CD14-positive monocyte (primary cell): ENCODE measurements around the gene ALDH1A3. TPM values are rescaled to one million over a fixed set of nuclear protein-coding genes. Genes with fewer than 3 reads are reported as not detected.

Experiments used
- DNase-seq, 3 donors: peaks; one replicate each; pipeline ENCODE4 v3.0.0-alpha.2; 2011 to 2022
- H2AFZ ChIP-seq: 2 replicates; pipeline ENCODE4 v1.6.0; 2012; ENCODE audit warnings: mild to moderate bottlenecking, low read depth, low read length, inconsistent platforms; ENCODE audit not compliant: insufficient read depth, poor library complexity, severe bottlenecking
- H3K27ac ChIP-seq, 2 donors: 1 replicate in 1 of 2; 2 replicates in 1 of 2; pipeline ENCODE4 v1.5.1; 2012 to 2013; ENCODE audit warnings: low read length in 2 of 2, control low read depth in 1 of 2, inconsistent platforms in 1 of 2, low read depth in 1 of 2, mild to moderate bottlenecking in 1 of 2
- H3K27me3 ChIP-seq, 2 donors: one replicate each; pipeline versions ENCODE4 v1.6.0 to v1.6.1; 2011 to 2013; ENCODE audit warnings: low read length in 2 of 2; ENCODE audit not compliant: control insufficient read depth in 2 of 2, insufficient read depth in 2 of 2
- H3K36me3 ChIP-seq, 2 donors: replicated peaks in 1 of 2; 1 replicate in 1 of 2; 2 replicates in 1 of 2; pipeline versions ENCODE4 v1.5.1 to v1.6.1; 2012 to 2013; ENCODE audit warnings: low read length in 2 of 2, control low read depth in 1 of 2, inconsistent platforms in 1 of 2, mild to moderate bottlenecking in 1 of 2; ENCODE audit not compliant: insufficient read depth in 2 of 2, control insufficient read depth in 1 of 2
- H3K4me1 ChIP-seq, 2 donors: 1 replicate in 1 of 2; 2 replicates in 1 of 2; pipeline versions ENCODE4 v1.5.1 to v1.6.1; 2012 to 2013; ENCODE audit warnings: low read length in 2 of 2, control low read depth in 1 of 2, inconsistent platforms in 1 of 2, mild to moderate bottlenecking in 1 of 2, moderate library complexity in 1 of 2; ENCODE audit not compliant: insufficient read depth in 2 of 2, control insufficient read depth in 1 of 2
- H3K4me2 ChIP-seq: replicated peaks from 2 replicates; pipeline ENCODE3; 2012; ENCODE audit warnings: low read length, moderate library complexity, mild to moderate bottlenecking; ENCODE audit not compliant: poor library complexity, severe bottlenecking; ENCODE audit errors: extremely low read depth
- H3K4me3 ChIP-seq, 3 experiments: fragments of 200-600 bp in 1 of 3; sonication (generic) in 1 of 3; replicated peaks in 1 of 3; 1 replicate in 2 of 3; 2 replicates in 1 of 3; pipeline ENCODE4 v1.5.1; 2011 to 2013; ENCODE audit warnings: low read length in 3 of 3, mild to moderate bottlenecking in 3 of 3, control low read depth in 2 of 3, low read depth in 2 of 3, inconsistent platforms in 1 of 3, moderate library complexity in 1 of 3
- H3K79me2 ChIP-seq: 2 replicates; pipeline ENCODE4 v1.6.0; 2012; ENCODE audit warnings: mild to moderate bottlenecking, control low read depth, inconsistent platforms, low read length, moderate library complexity; ENCODE audit not compliant: insufficient read depth
- H3K9ac ChIP-seq: 2 replicates; pipeline ENCODE4 v1.6.0; 2017; ENCODE audit warnings: low read length, mild to moderate bottlenecking; ENCODE audit not compliant: insufficient read depth, poor library complexity, severe bottlenecking
- H3K9me3 ChIP-seq, 2 donors: replicated peaks in 1 of 2; 1 replicate in 1 of 2; 2 replicates in 1 of 2; pipeline versions ENCODE4 v1.5.1 to v1.6.1; 2012 to 2013; ENCODE audit warnings: low read length in 2 of 2, control low read depth in 1 of 2; ENCODE audit not compliant: control insufficient read depth in 1 of 2, insufficient read depth in 1 of 2
- H4K20me1 ChIP-seq: 2 replicates; pipeline ENCODE4 v1.6.0; 2012; ENCODE audit warnings: mild to moderate bottlenecking, low read length, control low read depth, moderate library complexity; ENCODE audit not compliant: insufficient read depth
- H3K27ac Mint-ChIP-seq, 7 donors: one replicate each; pipeline ENCODE4 v1.8.0; 2020; ENCODE audit warnings: mild to moderate bottlenecking in 7 of 7, mixed read lengths in 7 of 7, moderate library complexity in 6 of 7, inconsistent platforms in 2 of 7
- H3K27me3 Mint-ChIP-seq, 3 donors: one replicate each; pipeline ENCODE4 v1.8.0; 2021 to 2022; ENCODE audit warnings: low read depth in 3 of 3, mild to moderate bottlenecking in 3 of 3, mixed read lengths in 3 of 3, moderate library complexity in 3 of 3, inconsistent platforms in 1 of 3
- H3K36me3 Mint-ChIP-seq, 2 donors: one replicate each; pipeline ENCODE4 v1.8.0; 2020; ENCODE audit warnings: mixed read lengths in 2 of 2, inconsistent platforms in 1 of 2, mild to moderate bottlenecking in 1 of 2
- H3K4me1 Mint-ChIP-seq: one replicate; pipeline ENCODE4 v1.8.0; 2020; ENCODE audit warnings: mild to moderate bottlenecking, mixed read lengths
- H3K4me3 Mint-ChIP-seq, 2 donors: one replicate each; pipeline ENCODE4 v1.8.0; 2020; ENCODE audit warnings: mild to moderate bottlenecking in 2 of 2, mixed read lengths in 2 of 2, moderate library complexity in 1 of 2
- H3K9me3 Mint-ChIP-seq, 7 donors: one replicate each; pipeline ENCODE4 v1.8.0; 2020 to 2022; ENCODE audit warnings: mixed read lengths in 7 of 7, mild to moderate bottlenecking in 6 of 7, moderate library complexity in 6 of 7, inconsistent platforms in 2 of 7
- WGBS: methylation state at CpG from one replicate; pipeline ENCODE4 v1.1.5; 2013; ENCODE audit warnings: missing lambda C conversion rate; ENCODE audit not compliant: insufficient coverage; 5-methylcytosine and 5-hydroxymethylcytosine counted together
- intact Hi-C, 2 donors: fragments of 100-400 bp; cut with micrococcal nuclease; formaldehyde crosslinking; loops; one replicate each; pipeline versions ENCODE4 v1.15.0 to v1.15.1; 2023
- polyA plus RNA-seq, 3 donors: library from polyadenylated mRNA; depleted of rRNA in 1 of 3; unstranded in 2 of 3; stranded (reverse) in 1 of 3; fragments of 300-500 nt in 2 of 3; fragments of >200 nt in 1 of 3; fragmentation: Illumina TruSeq in 2 of 3; gene quantifications; 1 replicate in 2 of 3; 2 replicates in 1 of 3; pipeline ENCODE4 v1.2.3, GENCODE V29; 2012 to 2021
- TF ChIP-seq, protein P1 (sequence below): fragments of 200-600 bp; IDR thresholded peaks from one replicate; pipeline ENCODE4 v1.8.0; 2022; ENCODE audit warnings: antibody characterized with exemption, mild to moderate bottlenecking

ALDH1A3 gene
- polyA plus RNA-seq, 3 donors: not detected

DNA sequence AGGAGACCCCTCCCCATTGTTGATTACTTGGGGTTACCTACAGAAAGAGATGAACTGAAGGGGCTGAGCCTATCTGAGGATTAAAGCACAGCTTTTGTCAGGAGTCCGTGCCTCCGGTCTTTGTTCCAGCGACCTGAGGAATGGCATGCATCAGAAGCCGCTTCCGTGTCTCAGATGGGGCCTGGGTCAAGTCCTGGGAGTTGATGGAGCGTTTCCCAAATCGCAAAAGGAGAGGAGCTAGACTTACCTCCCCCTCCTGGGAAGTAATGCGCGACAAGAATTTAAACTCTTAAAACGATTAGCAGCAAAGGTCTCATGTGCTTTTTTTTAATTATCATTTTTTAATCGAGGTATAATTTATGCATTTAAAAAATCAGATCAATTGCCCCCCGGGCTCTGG lies 983 bp upstream of the ALDH1A3 start:
- H3K27ac Mint-ChIP-seq: no peak overlapping the region
- peaks cover 58 to 80% of the 10 kb centered on the region in 2 donors for H3K27me3 ChIP-seq
- peaks cover 70 to 82% (median 73%) of the 10 kb centered on the region in 3 donors for H3K27me3 Mint-ChIP-seq
- H3K9me3 Mint-ChIP-seq: peaks cover 0 to 9% (median 3%) of the 10 kb centered on the region in 7 donors
- no peaks in the 10 kb centered on the region for H4K20me1 ChIP-seq
- H3K79me2 ChIP-seq: no peaks in the 10 kb centered on the region
- H3K4me2 ChIP-seq: peak overlapping the region; percentile 63
- TF ChIP-seq, protein P1, sequence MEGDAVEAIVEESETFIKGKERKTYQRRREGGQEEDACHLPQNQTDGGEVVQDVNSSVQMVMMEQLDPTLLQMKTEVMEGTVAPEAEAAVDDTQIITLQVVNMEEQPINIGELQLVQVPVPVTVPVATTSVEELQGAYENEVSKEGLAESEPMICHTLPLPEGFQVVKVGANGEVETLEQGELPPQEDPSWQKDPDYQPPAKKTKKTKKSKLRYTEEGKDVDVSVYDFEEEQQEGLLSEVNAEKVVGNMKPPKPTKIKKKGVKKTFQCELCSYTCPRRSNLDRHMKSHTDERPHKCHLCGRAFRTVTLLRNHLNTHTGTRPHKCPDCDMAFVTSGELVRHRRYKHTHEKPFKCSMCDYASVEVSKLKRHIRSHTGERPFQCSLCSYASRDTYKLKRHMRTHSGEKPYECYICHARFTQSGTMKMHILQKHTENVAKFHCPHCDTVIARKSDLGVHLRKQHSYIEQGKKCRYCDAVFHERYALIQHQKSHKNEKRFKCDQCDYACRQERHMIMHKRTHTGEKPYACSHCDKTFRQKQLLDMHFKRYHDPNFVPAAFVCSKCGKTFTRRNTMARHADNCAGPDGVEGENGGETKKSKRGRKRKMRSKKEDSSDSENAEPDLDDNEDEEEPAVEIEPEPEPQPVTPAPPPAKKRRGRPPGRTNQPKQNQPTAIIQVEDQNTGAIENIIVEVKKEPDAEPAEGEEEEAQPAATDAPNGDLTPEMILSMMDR: no peak
- H3K36me3 Mint-ChIP-seq: no peaks in the 10 kb centered on the region
- peak overlapping the region; percentile 59 to 86 for H3K4me3 Mint-ChIP-seq
- H3K4me1 Mint-ChIP-seq: peaks cover 8% of the 10 kb centered on the region
- intact Hi-C loops: no loop called here
- no peak for DNase-seq
- WGBS: 24% methylated on average over 3 of the region's 12 CpGs
- H3K36me3 ChIP-seq: no peaks in the 10 kb centered on the region
- H3K4me3 ChIP-seq: peak overlapping the region in 1 of 3 experiments; percentile 47
- H3K4me1 ChIP-seq: peaks cover 0 to 12% of the 10 kb centered on the region in 2 donors
- no peak overlapping the region for H2AFZ ChIP-seq
- H3K9ac ChIP-seq: no peak overlapping the region
- no peak overlapping the region for H3K27ac ChIP-seq
- peaks cover 0 to 21% of the 10 kb centered on the region in 2 donors for H3K9me3 ChIP-seq

DNA sequence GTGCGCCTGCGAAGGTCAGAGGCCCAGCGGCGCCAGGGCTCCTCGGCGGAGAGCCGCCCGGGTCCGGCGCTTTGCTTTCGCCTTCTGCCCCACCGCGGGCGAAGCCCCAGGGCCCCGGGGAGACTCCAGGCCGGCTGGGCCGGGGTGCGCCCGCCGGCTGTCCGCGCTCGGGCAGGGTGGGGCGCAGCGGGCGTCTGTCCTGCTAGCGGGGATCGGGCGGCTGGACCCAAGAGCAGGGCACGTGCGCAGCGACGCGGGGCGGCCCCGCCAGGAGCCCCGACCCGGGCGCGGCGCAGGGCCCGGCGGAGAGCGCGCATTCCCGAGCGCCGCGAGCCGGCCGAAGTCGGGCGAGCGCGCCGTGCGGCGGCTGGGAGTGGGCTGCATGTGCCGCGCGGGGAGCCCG lies 569 bp upstream of the ALDH1A3 start:
- Histone ChIP-seq H3K4me3 (peak overlapping the region in 1 of 3 experiments; percentile 47), H3K27ac (no peak overlapping the region), H3K4me1 (peaks cover 0 to 12% of the 10 kb centered on the region in 2 donors), H4K20me1 (no peaks in the 10 kb centered on the region), H3K36me3 (no peaks in the 10 kb centered on the region), H3K27me3 (peaks cover 61 to 84% of the 10 kb centered on the region in 2 donors), H3K9ac (no peak overlapping the region), H3K9me3 (peaks cover 0 to 21% of the 10 kb centered on the region in 2 donors), H2AFZ (no peak overlapping the region), H3K4me2 (peak overlapping the region; percentile 63), H3K79me2 (no peaks in the 10 kb centered on the region)
- Mint-ChIP-seq H3K27me3 (peaks cover 71 to 86% (median 77%) of the 10 kb centered on the region in 3 donors), H3K4me3 (peak overlapping the region in 1 of 2 donors; percentile 86), H3K4me1 (peaks cover 8% of the 10 kb centered on the region), H3K9me3 (peaks cover 0 to 9% (median 3%) of the 10 kb centered on the region in 7 donors), H3K27ac (no peak overlapping the region), H3K36me3 (no peaks in the 10 kb centered on the region)
- TF ChIP-seq, protein P1: no peak
- WGBS: 1% methylated on average over 62 of the region's 62 CpGs
- intact Hi-C loops: no loop called here
- no peak for DNase-seq
